OCI-LY1 (cell line): ENCODE measurements around the gene FAM234B.

Experiments used
- EZH2 ChIP-seq: fragments of 200-600 bp; sonication (generic), shearing (Covaris generic); IDR thresholded peaks from 2 replicates; pipeline ENCODE4 v1.8.0; 2017; ENCODE audit warnings: borderline replicate concordance, mixed run types, mild to moderate bottlenecking, antibody characterized with exemption, low read length, moderate library complexity, mixed read lengths
- TF ChIP-seq, protein P1 (sequence below): fragments of 200-600 bp; sonication (generic), shearing (Covaris generic); IDR thresholded peaks from 2 replicates; pipeline ENCODE4 v1.5.1; 2017; ENCODE audit warnings: mild to moderate bottlenecking, antibody characterized with exemption, low read length, moderate library complexity, mixed read lengths

DNA sequence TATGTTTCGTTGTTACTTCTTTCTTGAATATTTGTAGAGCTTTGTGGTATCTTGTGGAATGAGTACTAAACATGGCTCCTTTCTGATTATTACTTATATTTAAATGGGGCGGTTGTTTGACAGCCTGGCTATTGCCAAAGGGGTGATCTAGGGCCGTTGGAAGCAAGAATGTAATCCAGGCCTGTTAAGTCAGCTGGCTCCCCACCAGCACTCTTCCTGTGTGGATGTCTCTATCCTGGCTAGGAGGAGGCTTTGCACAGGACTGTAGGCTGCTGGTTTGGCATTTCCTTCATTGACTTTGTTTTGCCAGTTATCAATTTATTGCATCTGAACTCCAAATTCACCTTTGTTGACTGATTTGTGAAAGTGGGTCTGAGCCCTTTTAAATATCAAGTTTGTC, 5.6 kb downstream of the FAM234B start:
- TF ChIP-seq, protein P1, sequence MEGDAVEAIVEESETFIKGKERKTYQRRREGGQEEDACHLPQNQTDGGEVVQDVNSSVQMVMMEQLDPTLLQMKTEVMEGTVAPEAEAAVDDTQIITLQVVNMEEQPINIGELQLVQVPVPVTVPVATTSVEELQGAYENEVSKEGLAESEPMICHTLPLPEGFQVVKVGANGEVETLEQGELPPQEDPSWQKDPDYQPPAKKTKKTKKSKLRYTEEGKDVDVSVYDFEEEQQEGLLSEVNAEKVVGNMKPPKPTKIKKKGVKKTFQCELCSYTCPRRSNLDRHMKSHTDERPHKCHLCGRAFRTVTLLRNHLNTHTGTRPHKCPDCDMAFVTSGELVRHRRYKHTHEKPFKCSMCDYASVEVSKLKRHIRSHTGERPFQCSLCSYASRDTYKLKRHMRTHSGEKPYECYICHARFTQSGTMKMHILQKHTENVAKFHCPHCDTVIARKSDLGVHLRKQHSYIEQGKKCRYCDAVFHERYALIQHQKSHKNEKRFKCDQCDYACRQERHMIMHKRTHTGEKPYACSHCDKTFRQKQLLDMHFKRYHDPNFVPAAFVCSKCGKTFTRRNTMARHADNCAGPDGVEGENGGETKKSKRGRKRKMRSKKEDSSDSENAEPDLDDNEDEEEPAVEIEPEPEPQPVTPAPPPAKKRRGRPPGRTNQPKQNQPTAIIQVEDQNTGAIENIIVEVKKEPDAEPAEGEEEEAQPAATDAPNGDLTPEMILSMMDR, result no peak
- TF ChIP-seq EZH2, result no peak
